HG03135 (cell line): ENCODE measurements around the gene TBCD.
A peak's percentile ranks its signal among the peaks of the same experiment; 100 is the strongest.
"Not testable (repeated sequence)": the region's sequence is repeated elsewhere in the genome, so short reads cannot be mapped to it uniquely, and the experiment has no call there.

Experiments used
- ATAC-seq: cut with Tn5 transposase; IDR thresholded peaks from one replicate; pipeline ENCODE4 v1.9.1; 2021; ENCODE audit warnings: mild to moderate bottlenecking, moderate library complexity; ENCODE audit not compliant: unreplicated experiment

TBCD gene

DNA sequence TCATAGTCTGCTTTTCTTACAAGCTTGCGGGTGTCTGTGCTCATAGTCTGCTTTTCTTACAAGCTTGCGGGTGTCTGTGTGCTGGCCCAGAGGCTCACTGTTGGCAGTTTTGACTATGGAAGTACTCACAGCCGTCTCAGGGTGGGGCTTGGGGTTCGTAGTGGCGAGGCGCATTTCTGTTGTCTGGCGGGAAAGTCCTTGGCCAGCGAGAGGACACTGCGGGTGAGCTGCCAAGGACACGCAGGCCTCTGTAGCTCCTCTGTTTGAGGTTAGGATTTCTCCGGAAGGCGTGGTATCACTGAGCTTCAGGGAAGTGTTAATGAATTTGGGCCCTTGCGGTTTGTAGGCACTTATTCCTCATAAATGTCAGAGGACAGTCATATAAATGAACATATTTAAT, 13.5 kb downstream of the TBCD start:
- no peak for ATAC-seq

DNA sequence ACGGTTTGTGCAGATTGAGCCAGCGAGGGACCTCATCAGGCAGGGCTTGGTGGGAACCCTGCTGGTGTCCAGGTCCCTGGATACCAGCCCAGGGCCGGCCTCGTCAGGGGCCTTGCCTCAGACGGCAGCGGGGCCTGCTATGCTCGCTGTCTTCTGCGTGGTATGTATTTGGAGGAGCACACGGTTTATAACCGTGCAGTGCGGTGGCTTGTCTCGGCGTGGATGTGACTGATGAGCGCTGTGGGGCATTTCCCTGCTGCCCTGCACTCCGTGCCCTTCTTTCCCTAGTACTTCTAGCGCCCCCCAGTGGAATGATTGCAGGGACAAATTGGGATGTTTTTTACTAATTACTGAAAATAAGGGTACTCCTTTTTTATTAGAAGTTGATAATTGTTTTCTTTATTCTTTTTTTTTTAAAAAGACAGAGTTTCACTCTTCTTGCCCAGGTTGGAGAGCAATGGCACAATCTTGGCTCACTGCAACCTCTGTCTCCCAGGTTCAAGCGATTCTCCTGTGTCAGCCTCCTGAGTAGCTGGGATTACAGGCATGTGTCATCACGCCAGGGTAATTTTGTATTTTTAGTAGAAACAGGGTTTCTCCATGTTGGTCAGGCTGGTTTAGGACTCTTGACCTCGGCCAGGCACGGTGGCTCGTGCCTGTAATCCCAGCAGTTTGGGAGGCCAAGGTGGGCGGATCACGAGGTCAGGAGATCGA, 15.3 kb downstream of the TBCD start:
- ATAC-seq: no peak

DNA sequence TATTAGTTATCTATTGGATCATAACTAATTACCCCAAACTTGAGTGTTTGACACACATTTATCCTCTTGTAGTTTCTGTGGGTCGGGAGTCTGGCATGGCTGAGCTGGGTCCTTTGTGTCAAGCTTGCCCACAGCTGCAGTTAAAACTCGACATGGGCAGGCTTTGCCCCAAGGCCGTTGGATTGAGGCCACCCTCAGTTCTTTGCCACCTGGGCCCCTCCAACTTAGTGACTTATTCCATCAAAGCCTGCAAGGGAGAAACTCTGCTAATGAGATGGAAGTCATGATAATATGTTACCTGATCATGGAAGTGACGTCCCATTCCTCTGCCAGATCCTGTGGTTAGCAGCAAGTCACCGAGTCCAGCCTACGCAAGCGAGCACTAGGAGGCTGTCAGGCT, 17.2 kb downstream of the TBCD start:
- no peak for ATAC-seq

DNA sequence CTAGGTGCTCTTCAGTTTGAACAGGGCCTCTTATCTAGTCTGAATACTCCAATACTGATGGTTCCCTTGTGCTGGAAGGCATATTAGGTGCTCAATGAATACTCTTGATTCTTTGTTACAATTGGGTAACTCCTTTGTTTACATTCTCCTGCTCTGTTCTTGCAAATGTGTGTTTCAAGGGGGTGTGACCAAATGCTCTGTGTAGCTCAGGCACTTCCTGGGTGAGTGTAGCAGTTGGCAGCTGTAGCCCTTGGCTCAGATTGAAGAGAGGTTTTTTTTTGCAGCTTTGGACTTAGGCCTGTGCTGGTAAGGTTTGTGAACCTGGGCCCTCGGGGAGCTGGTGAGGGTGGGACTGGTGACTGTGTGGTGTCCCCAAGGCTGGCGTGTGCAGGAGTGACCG, 20.2 kb downstream of the TBCD start:
- no peak for ATAC-seq

DNA sequence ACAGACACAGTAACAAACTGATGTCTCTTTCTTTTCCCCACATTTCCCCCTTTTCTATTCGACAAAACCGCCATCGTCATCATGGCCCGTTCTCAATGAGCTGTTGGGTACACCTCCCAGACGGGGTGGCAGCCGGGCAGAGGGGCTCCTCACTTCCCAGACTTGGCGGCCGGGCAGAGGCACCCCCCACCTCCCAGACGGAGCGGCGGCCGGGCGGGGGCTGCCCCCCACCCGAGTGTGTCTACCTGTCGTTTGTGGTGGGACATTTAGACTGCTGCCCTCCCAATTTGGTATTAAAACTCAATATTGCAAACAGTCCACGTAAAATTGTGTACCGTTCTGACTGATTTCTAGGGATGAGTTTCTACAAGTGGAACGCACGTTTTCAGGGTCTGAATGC, 22.6 kb downstream of the TBCD start:
- not testable (repeated sequence) for ATAC-seq

DNA sequence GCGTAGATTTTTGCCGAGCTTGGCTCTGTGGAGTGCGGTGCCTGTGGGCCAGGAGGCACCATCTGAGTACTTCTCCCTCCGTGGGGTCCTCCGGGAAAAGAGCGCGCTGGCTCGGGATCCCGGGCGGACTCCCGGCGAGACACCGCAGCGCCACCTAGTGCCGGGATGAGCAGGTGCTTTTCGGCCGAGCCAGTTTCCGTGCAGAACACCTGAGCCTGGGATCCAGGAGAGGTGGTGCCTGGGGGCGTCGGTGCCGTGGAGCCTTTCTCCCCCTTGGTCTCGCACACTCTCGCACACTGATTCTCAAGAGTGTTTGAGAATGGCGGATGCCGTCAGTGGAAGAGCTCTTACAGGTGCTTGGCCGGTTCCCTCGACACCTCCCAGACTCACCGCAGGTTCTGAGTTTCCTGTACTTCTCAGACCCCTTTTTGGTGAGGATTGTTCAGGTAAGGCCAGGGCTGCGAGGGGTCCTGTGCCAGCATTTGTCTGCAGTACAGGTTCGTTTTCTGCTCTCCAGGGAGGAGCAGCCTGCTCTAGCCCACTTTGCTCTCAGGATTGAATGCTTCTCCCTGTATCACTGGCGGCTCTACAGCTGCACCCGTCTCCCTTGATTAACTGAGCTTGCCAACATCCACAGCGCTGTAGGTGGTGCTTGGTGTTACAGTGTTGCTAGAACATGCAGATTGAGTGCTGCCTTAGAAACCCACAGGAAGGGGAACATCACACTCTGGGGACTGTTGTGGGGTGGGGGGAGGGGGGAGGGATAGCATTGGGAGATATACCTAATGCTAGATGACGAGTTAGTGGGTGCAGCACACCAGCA, 23.3 kb downstream of the TBCD start:
- ATAC-seq: no peak

DNA sequence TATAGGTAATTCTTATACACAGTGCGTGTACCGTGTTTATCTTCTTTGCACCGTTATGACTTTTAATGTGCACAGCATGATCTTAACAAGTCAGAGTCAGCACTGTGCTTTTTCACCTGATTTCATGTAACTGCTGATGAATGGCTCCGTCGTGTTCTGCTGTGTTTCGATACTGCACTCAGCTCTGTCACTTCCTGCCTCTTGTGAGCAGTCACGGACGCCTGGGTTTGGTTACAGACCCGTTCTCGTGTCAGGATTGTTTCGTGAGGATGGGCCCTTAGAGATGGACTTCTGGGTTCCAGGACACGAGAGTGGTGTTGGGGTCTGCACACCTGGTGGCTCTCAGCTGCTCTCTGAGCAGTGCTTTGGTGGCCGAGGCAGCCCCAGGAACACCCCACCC, 24.6 kb downstream of the TBCD start:
- no peak for ATAC-seq

DNA sequence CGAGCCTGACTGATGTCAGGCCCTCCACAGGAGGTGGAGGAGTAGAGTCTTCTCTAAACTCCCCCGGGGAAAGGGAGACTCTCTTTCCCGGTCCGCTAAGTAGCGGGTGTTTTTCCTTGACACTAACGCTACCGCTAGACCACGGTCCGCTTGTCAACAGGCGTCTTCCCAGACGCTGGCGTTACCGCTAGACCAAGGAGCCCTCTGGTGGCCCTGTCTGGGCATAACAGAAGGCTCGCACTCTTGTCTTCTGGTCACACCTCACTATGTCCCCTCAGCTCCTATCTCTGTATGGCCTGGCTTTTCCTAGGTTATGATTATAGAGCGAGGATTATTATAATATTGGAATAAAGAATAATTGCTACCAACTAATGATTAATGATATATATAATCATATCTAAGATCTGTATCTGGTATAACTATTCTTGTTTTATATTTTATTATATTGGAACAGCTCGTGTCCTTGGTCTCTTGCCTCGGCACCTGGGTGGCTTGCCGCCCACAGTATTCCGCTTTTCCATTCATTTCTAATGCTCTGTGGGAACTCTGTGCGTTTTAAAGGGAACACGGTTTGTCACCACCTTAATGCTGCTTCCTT, 26.0 kb downstream of the TBCD start:
- ATAC-seq: not testable (repeated sequence)

DNA sequence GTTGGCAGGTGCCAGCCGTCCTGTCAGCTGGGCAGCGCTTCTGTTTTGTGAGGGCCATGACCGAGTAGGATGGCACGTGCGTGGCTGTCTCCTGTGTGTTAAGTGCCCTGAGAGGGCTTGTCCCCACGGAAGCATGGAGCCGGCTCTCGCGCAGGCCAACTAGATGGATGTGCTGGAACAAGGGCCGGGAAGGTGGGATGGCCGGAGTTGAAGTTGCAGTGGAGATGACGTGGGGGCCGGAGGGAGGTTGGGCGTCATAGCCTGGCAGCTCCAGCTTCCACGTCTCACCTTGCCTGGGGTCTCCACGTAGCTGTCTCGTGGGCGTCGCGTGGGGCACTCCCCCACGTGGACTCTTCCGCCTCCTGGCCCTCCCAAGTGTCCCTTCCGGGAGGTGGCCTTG, 27.7 kb downstream of the TBCD start:
- ATAC-seq: no peak

DNA sequence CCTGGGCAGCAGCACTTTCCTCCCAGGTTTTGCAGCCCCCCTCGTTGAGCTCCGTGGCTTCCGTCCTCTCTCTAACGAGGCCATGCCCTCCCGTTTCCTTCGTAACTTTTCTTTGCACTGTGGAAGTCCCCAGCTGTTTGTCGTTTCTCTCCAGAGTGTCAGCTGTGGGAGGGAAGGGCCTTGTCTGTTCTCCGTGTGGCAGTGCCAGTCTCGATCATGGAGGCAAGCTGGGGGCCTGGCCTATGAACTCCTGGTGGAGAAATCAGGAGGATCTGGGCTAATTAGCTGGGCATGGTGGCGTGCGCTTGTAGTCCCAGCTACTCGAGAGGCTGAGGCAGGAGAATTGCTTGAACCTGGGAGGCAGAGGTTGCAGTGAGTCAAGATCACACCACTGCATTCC, 28.3 kb downstream of the TBCD start:
- no peak for ATAC-seq

DNA sequence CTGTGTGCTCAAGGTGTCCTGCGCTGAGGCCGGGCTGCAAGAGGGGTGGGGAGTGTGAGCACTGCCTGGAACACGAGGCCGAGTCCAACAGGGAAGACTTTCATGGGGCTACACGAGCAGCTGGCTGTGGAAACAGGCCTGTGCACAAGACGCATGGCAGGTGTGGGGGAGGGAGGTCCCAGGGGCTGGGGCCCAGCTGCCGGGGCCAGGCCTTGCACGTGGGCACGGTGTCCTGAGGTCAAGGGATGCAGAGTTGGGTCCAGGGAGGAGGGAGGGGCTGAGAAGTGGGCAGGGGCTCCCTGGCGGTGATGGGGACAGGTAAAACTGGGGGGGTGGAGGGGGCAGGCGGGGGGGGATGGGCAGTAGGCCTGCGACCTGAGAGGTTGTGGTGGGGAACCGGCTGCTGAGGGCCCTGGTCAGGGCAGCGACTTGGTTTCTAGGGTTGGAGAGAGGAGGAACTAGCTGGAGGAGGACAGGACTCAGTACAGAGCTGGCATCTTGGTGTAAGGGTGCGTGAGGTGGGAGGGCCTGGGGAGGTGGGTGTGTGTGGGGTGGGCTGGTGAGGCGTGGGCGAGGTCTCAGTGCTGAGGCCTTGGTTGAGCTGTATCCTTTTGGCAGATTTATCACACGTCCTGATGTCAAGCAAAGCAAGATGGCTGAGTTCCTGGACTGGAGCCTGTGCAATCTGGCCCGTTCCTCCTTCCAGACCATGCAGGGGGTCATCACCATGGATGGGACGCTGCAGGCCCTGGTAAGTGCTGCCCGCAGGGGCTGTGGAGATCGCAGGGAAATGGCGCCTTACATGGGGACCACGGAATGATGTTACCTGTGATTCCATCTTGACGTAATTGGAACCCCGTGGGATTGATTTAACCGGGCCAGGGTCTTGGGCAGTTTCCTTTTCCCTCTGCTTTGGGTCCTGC, 29.4 kb downstream of the TBCD start:
- ATAC-seq: no peak

DNA sequence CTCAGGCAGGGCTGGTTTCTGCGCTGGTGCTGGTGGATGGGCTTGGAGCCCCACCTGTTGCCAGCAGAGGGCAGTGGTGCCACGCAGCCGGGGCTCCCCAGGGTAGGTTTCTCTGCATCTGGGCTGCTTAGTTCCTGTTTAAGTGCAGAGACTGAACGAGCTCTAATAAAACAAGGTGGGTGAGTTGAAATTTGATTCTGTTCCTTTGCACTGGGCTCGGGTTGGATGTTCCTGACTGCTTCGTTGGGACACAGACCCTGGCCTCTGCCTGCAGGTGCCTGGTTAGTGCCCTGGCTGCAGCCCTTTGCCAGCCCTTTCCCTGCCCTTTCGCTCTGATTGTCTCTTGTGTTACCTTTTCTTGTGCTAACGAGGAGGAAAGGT, 30.0 kb downstream of the TBCD start:
- ATAC-seq: peak; percentile 88

DNA sequence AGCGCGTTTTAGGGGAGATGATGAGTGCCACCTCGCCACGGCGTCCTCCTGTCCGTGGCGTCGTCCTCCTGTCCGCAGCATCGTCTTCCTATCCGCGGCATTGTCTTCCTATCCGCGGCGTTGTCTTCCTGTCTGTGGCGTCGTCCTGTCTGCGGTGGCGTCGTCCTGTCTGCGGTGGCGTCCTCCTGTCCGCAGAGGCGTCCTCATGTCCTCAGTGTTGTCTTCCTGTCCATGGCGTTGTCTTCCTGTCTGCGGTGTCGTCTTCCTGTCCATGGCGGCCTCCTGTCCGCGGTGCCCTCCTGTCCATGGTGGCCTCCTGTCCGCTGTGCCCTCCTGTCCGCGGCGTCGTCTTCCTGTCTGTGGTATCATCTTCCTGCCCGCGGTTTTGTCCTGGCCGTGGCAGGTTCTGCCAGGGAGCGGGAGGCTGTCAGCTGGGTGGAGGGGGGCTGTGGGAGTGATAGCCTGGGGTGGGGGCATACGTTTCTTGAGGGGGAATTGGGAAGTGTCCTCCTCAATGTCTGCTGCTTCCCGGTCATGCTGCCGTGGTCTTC, 30.9 kb downstream of the TBCD start:
- ATAC-seq: no peak

DNA sequence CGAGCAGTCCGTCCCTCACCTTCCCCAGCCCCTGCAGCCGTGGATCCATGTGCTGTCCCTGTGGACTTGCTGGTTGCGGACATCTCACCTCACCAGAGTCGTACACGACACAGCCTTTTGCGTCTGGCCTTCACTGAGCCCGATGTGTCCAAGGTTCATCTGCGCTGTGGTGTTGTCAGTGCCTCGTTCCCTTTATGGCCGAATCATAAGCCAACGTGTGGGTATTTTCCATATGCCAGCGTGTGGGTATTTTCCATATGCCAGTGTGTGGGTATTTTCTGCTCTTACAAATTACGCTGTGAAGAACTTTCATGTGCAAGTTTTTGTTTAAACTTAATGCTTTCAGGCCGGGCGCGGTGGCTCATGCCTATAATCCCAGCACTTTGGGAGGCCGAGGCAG, 31.6 kb downstream of the TBCD start:
- ATAC-seq: no peak

DNA sequence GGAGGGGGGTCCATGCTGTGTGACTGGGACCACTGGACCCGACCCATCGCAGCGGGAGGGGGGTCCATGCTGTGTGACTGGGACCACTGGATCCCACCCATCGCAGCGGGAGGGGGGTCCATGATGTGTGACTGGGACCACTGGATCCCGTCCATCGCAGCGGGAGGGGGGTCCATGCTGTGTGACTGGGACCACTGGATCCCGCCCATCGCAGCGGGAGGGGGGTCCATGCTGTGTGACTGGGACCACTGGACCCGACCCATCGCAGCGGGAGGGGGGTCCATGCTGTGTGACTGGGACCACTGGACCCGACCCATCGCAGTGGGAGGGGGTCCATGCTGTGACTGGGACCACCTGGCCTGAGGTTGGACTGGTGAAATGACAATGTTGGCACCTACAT, 33.7 kb downstream of the TBCD start:
- not testable (repeated sequence) for ATAC-seq

DNA sequence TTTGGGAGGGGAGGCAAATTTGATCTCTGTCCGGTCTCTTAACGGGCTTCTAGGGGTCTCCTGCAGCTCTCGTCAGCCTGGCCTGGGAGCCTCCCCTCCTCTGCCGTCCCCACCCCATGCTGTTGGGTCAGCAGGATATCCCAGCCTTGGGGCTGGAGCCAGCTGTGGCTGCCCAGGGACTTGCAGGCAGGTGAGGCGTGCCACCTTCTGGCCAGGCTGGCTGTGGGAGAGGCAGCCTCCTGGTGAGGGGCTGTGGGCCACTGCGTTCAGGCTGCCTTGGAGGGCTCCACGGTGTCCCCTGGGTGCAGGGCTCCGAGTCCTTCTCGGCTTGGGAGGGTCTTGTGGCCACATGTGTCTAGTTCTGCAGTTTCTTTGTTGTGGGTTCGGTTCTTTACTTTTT, 34.6 kb downstream of the TBCD start:
- ATAC-seq: no peak

DNA sequence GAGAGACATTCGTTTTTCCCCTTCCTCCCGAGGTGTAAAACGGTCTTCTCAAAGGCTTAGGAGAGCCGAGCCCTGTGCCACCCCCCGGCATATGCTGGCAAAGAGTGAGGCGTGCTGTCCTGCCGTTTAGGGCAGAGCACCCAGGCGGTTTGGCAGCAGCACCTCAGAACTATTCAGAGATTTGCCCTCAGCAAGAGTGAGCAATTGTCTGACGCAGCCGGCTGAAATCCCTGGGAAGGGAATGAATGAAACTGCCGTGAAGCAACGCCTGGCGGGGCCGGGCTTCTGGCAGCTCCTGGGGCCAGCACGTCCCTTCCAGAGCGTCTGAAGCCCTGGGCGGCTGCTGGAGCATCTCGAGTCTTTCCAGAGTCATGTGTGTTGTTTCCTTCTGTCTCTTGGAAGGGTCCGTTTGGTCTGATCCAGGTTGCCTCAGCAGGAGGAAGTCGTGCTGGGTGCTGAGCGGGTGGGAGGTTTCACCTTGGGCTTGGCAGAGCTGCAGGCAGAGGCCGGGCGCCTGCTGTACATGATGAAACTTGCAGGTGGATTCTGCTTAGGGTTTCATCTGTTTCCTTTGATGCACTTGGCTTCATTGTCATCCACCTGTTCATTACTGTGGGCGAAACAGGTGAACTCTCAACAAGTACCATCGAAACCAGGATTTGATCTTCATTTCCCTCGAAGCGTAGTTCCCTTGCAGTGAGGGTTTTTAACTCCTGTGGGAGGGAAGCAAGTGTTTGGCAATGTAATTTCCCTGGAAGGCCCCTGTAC, 35.4 kb downstream of the TBCD start:
- ATAC-seq: no peak

DNA sequence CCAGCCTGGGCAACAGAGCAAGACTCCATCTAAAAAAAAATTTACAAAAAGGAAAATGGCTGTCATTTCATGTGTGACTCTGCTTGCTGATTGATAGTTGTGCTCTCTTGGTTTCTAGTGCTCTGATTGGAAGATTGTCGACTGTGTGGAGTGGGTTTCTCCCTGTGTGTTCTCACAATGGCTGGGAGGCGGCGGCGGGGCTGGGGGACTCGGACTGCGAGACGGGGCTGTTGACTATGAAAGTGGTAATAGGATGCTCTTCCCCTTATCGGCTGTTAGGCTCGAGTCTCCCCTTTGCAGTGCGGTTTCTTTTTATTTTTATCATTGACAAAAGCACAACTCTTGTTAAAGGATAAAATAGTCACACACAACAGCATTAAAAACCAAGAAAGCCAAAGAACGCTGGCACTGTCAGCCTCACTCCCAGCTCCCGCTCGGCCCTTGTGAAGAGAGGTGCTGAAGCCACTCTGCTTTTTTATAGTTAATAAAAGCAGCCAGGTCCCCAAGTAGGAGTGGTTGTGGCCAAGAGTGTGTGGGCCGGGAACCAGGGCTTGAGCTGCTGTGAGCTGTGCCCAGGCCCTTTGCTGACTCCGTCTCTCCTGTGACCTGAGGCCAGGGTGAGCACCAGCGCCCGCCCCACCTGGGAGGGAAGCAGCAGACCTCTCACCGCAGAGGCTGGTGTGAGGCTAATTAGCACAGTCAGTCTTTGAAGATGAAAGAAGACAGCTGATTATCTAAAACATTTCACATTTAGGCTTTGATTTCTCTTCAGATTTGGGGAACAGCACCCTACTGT, 36.5 kb downstream of the TBCD start:
- no peak for ATAC-seq

DNA sequence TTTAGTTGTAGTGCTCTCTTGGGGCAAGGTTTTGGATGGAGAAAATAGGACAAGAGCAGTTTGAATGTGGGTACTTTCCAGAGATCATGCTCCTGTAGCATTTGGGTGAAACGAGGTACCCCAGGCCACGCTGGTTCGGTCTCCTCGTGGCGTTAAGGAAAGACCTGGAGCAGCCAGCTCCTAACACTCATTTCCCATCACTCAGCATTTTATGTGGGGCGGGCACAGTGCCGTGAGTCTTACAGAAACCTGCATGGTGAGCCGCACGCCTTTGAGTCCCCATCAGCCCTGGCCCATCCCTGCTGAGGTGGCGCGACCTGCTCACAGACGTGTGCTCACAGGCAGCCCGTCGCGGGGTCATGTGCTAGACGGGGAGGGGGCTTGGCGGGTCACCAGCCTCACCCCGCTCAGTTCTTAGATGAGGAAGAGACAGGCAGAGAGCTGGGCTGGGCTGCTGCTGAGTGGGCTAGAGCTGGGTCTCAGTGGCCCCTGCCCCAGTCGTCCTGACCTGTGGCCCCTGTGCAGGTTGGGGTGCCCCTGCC, 37.3 kb downstream of the TBCD start:
- no peak for ATAC-seq
